HG02642 (cell line): ENCODE measurements around the gene TAS2R19.

Experiments used
- ATAC-seq: cut with Tn5 transposase; IDR thresholded peaks from one replicate; pipeline ENCODE4 v1.9.1; 2021; ENCODE audit warnings: mild to moderate bottlenecking; ENCODE audit not compliant: unreplicated experiment, poor library complexity

The TAS2R19 gene

DNA sequence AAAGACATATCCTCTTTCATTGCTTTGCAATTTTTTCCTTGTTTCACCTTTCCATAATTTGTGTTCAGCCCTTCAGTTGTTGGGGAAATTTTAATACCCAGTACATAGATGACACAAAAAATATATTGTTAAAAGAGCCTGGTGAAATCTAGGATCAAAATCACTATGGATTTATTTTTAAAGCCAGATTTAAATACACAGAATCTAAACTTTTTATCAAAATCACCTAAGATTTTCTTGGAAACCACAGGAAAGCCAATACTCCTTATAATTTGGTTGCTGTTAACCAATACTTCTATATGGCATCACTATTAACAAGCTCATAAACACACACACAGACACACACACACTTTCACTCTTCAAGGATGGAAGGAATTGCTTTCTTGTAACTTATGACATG lies 24.2 kb downstream of the TAS2R19 start, which contains the start of gene TAS2R20:
Gene TAS2R20 (minus strand): TSS at position 101 of the 400 bp plus-strand sequence. CDS start 429 bp downstream, outside the sequence.
- ATAC-seq, result no peak

- no peak for ATAC-seq
Observed at GRCh38 chr12:10994307-10994706, 28.1 kb downstream of the TAS2R19 start.

DNA sequence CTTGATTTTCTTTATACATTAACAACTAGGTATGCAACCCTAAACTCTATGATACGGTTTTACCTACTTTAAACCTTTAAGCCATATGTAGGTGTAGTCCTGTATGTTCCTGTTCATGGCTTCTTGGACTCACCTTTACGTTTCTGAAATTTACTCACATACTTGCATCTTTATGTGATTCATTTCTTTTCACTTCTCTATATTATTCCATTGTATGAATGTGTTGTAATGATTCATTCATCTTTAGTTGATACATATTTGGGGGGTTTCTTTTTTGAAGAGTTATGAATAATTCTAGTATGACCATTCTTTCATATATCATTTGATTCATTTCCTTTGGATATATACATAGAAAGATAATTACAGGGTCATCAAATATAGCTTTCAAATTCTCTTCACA lies 33.3 kb downstream of the TAS2R19 start:
- ATAC-seq, result no peak

GRCh38 chr12:10986812-10987211 lies 35.6 kb downstream of the TAS2R19 start, which contains the start of gene TAS2R50:
Gene TAS2R50, minus strand, starts transcription at chr12:10986912. Its CDS starts 52 bp downstream, at chr12:10986860.
- no peak for ATAC-seq

DNA sequence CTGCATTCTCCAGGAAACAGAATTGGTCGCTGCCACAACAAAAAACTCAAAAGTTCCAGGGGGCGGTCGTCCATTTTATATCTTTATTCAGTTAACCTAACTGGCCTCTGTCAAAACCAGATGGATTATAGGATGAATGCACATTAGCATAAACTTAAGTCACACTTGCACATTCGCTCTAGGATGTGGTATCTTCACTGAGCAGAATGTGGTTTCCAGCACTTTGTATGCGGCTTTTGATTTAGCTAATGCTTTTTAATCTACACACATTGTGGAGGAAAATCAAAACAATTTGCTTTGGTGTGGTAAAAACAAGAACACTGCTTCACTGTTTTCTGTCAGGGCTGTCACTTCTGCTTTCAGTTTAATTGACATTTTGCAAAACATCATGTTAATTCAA lies 40.2 kb downstream of the TAS2R19 start:
- ATAC-seq, result no peak

GRCh38 chr12:10974965-10975364 lies 47.5 kb downstream of the TAS2R19 start:
- ATAC-seq, result no peak
